Prostate gland (tissue), 2 donors: ENCODE data around the gene DHRS7B.

ENCODE experiments used
- CTCF ChIP-seq, 4 experiments: fragments of 200-600 bp in 2 of 4; fragments of 450-650 bp in 2 of 4; sonication (generic) in 2 of 4; IDR thresholded peaks; 1 replicate in 3 of 4; 2 replicates in 1 of 4; pipeline ENCODE4 v1.5.1; 2016 to 2019; ENCODE audit warnings: antibody characterized with exemption in 4 of 4, mild to moderate bottlenecking in 2 of 4, moderate library complexity in 2 of 4
- POLR2A ChIP-seq: fragments of 450-650 bp; IDR thresholded peaks from one replicate; pipeline ENCODE4 v1.6.1; 2016; ENCODE audit warnings: antibody characterized with exemption, mild to moderate bottlenecking
- POLR2AphosphoS5 ChIP-seq: sonication (generic); formaldehyde crosslinking; IDR thresholded peaks from one replicate; pipeline ENCODE4 v1.6.1; 2017; ENCODE audit warnings: antibody characterized with exemption

GRCh38 chr17:21082001-21082436 is 44.7 kb upstream of the DHRS7B start:
- TF ChIP-seq CTCF (IDR thresholded peaks at IDR 0.05) (no peak), POLR2AphosphoS5 (no peak), POLR2A (no peak)
